Heart left ventricle (tissue), 16 donors: ENCODE data around the gene TRAPPC10. TPM values are rescaled to one million over a fixed set of nuclear protein-coding genes. Genes with fewer than 3 reads are reported as not detected.

ENCODE experiments used
- ATAC-seq, 4 donors: fragments of 200-7000 bp; cut with Tn5 transposase; one replicate each; pipeline ENCODE4 v1.9.1; 2020 to 2022; ENCODE audit warnings: moderate library complexity in 4 of 4, mild to moderate bottlenecking in 3 of 4, moderate number of reproducible peaks in 1 of 4
- DNase-seq, 5 donors: peaks; one replicate each; pipeline ENCODE4 v3.0.0-alpha.2; 2020
- H3K27ac ChIP-seq, 12 donors: fragments of 200-600 bp; sonication (generic) in 4 of 12; one replicate each; pipeline versions ENCODE4 v1.5.0 to v1.8.0; 2016 to 2022; ENCODE audit warnings: mild to moderate bottlenecking in 2 of 12
- H3K27me3 ChIP-seq, 9 donors: fragments of 200-600 bp; sonication (generic) in 2 of 9; one replicate each; pipeline versions ENCODE4 v1.5.1 to v1.8.0; 2016 to 2022; ENCODE audit warnings: mild to moderate bottlenecking in 3 of 9
- H3K36me3 ChIP-seq, 9 donors: fragments of 200-600 bp; sonication (generic) in 2 of 9; one replicate each; pipeline versions ENCODE4 v1.5.0 to v1.8.0; 2018 to 2022; ENCODE audit warnings: mild to moderate bottlenecking in 2 of 9
- H3K4me1 ChIP-seq, 12 donors: fragments of 200-600 bp; sonication (generic) in 4 of 12; one replicate each; pipeline versions ENCODE4 v1.5.0 to v1.8.0; 2016 to 2022; ENCODE audit warnings: mild to moderate bottlenecking in 3 of 12
- H3K4me3 ChIP-seq, 12 donors: fragments of 200-600 bp; sonication (generic) in 4 of 12; one replicate each; pipeline versions ENCODE4 v1.5.0 to v1.8.0; 2017 to 2022; ENCODE audit warnings: mild to moderate bottlenecking in 9 of 12, moderate library complexity in 4 of 12
- H3K9me3 ChIP-seq, 12 donors: fragments of 200-600 bp; sonication (generic) in 4 of 12; one replicate each; pipeline versions ENCODE4 v1.5.0 to v1.8.0; 2016 to 2022; ENCODE audit warnings: mild to moderate bottlenecking in 1 of 12
- CTCF ChIP-seq, 12 donors: fragments of 200-600 bp; sonication (generic) in 4 of 12; IDR thresholded peaks; one replicate each; pipeline versions ENCODE4 v1.5.0 to v1.8.0; 2018 to 2022; ENCODE audit warnings: antibody characterized with exemption in 12 of 12, mild to moderate bottlenecking in 5 of 12
- POLR2A ChIP-seq, 2 donors: fragments of 450-650 bp; IDR thresholded peaks; one replicate each; pipeline ENCODE4 v1.6.1; 2017; ENCODE audit warnings: antibody characterized with exemption in 2 of 2, mild to moderate bottlenecking in 2 of 2, moderate library complexity in 2 of 2
- WGBS, 4 donors: extraction: QIAGEN DNeasy Blood & Tissue Kit in 2 of 4; methylation state at CpG; one replicate each; pipeline versions ENCODE4 v1.1.5 to v1.1.7; 2013 to 2018; 5-methylcytosine and 5-hydroxymethylcytosine counted together
- intact Hi-C, 10 donors: fragments of 100-400 bp; cut with DNase I; formaldehyde crosslinking; loops; one replicate each; pipeline versions ENCODE4 v1.11.1 to v1.14.2; 2022
- polyA plus RNA-seq, 2 donors: library from polyadenylated mRNA; stranded (reverse); fragments of 200-250 nt; gene quantifications; one replicate each; pipeline ENCODE4 v1.2.3, GENCODE V29; 2013
- total RNA-seq, 9 donors: library from RNA; depleted of rRNA in 2 of 9; stranded (reverse); fragments of >200 nt in 2 of 9; fragmentation: NEBNext Ultra II Directional in 3 of 9; extraction: Animal tissue kit (Norgen Biotek cat#: 25700) in 3 of 9; gene quantifications; one replicate each; pipeline versions ENCODE4 v1.1.0 to v1.2.4, GENCODE V29; 2016 to 2023
- donor health status: ischemic (EF 13 %, LVEDD 7.1; RV severe dilation, severe dysfunction).
- donor health status: healthy with polysubstance abuse.
- donor health status: DM: no; HTN: yes; CAD: no.
- donor health status: DM: no; HTN: no; CAD: no.
- donor health status: ischemic (EF 25% LVEDD 6.9; RV normal size, moderate dysfunction).
- donor health status: ischemic (EF 25% LVEDD 5.7; RV mildly dilated, moderate dysfunction).
- donor health status: healthy.
- donor health status: DM: yes; HTN: yes; CAD: no.
- donor health status: ischemic (EF 35%, LVEDD 5.7; RV mildly dilated, moderate dysfunction).
- donor health status: nonischemic (EF 11% LVEDD 7.7; RV severe dilation, severe dysfunction).
- donor health status: DM: yes; HTN: yes; CAD: no.
- donor health status: PGD.
- donor health status: ischemic (EF 29% LVEDD 5.4; RV normal size, mild dysfunction).
- donor health status: nonischemic (EF 23%, LVEDD 6.1; RV moderate dilation, normal function).

TRAPPC10 gene
- total and polyA plus RNA-seq, 11 donors = 5.6 to 32.0 (median 22.1) TPM

- no peak overlapping the region for H3K4me3 ChIP-seq
- WGBS, 4 donors = 69 to 79% (median 72%) methylated on average over 4 of the region's 4 CpGs
- H3K36me3 ChIP-seq = no peaks in the 10 kb centered on the region
- TF ChIP-seq POLR2A (IDR thresholded peaks at IDR 0.05) (no peak), CTCF (IDR thresholded peaks at IDR 0.05) (no peak)
- ATAC-seq (no peak), DNase-seq (no peak)
- no peaks in the 10 kb centered on the region for H3K9me3 ChIP-seq
- intact Hi-C loops = loop anchor here in 1 of 10 donors (5.0 kb wide), 1 partner anchor 57 kb away; no protein-coding TSS in a partner anchor
- peak overlapping the region in 6 of 12 donors; percentile 2 to 63 (median 49) for H3K27ac ChIP-seq
- no peaks in the 10 kb centered on the region for H3K27me3 ChIP-seq
- H3K4me1 ChIP-seq = peaks cover 0 to 92% (median 46%) of the 10 kb centered on the region in 12 donors
These were observed 8.4 kb downstream of the TRAPPC10 start for GRCh38 chr21:44020551-44020950.

GRCh38 chr21:44021064-44021463 lies 9.0 kb downstream of the TRAPPC10 start:
- Histone ChIP-seq H3K36me3 (no peaks in the 10 kb centered on the region), H3K27me3 (no peaks in the 10 kb centered on the region), H3K4me1 (peaks cover 0 to 90% (median 49%) of the 10 kb centered on the region in 12 donors), H3K27ac (peak overlapping the region in 8 of 12 donors; percentile 2 to 63 (median 40)), H3K9me3 (no peaks in the 10 kb centered on the region), H3K4me3 (no peak overlapping the region)
- no peak for DNase-seq
- intact Hi-C loops = loop anchor here in 1 of 10 donors (5.0 kb wide), 1 partner anchor 56 kb away; no protein-coding TSS in a partner anchor
- WGBS, 4 donors = 35 to 57% (median 48%) methylated on average over 1 of the region's 1 CpG
- ATAC-seq = no peak
- TF ChIP-seq CTCF (IDR thresholded peaks at IDR 0.05) = no peak

GRCh38 chr21:44024257-44024656 lies 12.1 kb downstream of the TRAPPC10 start:
- 64 to 100% (median 70%) methylated on average over 1 of the region's 1 CpG for WGBS, 4 donors
- ATAC-seq (no peak), DNase-seq (no peak)
- Histone ChIP-seq H3K9me3 (no peaks in the 10 kb centered on the region), H3K27ac (peak overlapping the region in 4 of 12 donors; percentile 36 to 76 (median 46)), H3K36me3 (no peaks in the 10 kb centered on the region), H3K27me3 (no peaks in the 10 kb centered on the region), H3K4me1 (peaks cover 0 to 68% (median 46%) of the 10 kb centered on the region in 12 donors), H3K4me3 (no peak overlapping the region)
- intact Hi-C loops = loop anchor here in 1 of 10 donors (5.0 kb wide), 1 partner anchor 53 kb away; no protein-coding TSS in a partner anchor
- no peak for TF ChIP-seq CTCF (IDR thresholded peaks at IDR 0.05)
- no peak for TF ChIP-seq POLR2A (IDR thresholded peaks at IDR 0.05)

GRCh38 chr21:44024887-44025353 lies 12.8 kb downstream of the TRAPPC10 start:
- peaks cover 0 to 62% (median 42%) of the 10 kb centered on the region in 12 donors for H3K4me1 ChIP-seq
- WGBS, 4 donors = 35 to 57% (median 49%) methylated on average over 8 of the region's 8 CpGs
- peak overlapping the region in 10 of 12 donors; percentile 16 to 76 (median 42) for H3K27ac ChIP-seq
- no peak for TF ChIP-seq CTCF (IDR thresholded peaks at IDR 0.05)
- TF ChIP-seq POLR2A (IDR thresholded peaks at IDR 0.05) = no peak
- H3K4me3 ChIP-seq = peak overlapping the region in 1 of 12 donors; percentile 4
- H3K27me3 ChIP-seq = no peaks in the 10 kb centered on the region
- ATAC-seq (peak; percentile 64 to 87 (median 76)), DNase-seq (peak; percentile 50 to 76 (median 70))
- H3K36me3 ChIP-seq = no peaks in the 10 kb centered on the region
- intact Hi-C loops = loop anchor here in 1 of 10 donors (5.0 kb wide), 1 partner anchor 52 kb away; no protein-coding TSS in a partner anchor
- no peaks in the 10 kb centered on the region for H3K9me3 ChIP-seq
